Pancreas (tissue), 10 donors: ENCODE data around the gene ATXN1. TPM values are rescaled to one million over a fixed set of nuclear protein-coding genes. Genes with fewer than 3 reads are reported as not detected.

Experiments used
- ATAC-seq, 4 donors: fragments of 200-7000 bp; cut with Tn5 transposase; one replicate each; pipeline versions ENCODE4 v1.8.0 to v1.9.1; 2020; ENCODE audit warnings: mild to moderate bottlenecking in 4 of 4, moderate library complexity in 4 of 4
- DNase-seq, 6 donors: peaks; one replicate each; pipeline ENCODE4 v3.0.0-alpha.2; 2020
- FAIRE-seq: peaks from 2 replicates; lab custom pipeline; 2012; peaks lifted over from hg19 to GRCh38; lab: Jason Lieb, UNC
- H3K27ac ChIP-seq, 4 donors: fragments of 200-600 bp; sonication (generic); 1 replicate in 3 of 4; 2 replicates in 1 of 4; pipeline versions ENCODE4 v1.5.0 to v1.8.0; 2020
- H3K27me3 ChIP-seq, 4 donors: fragments of 200-600 bp; one replicate each; pipeline ENCODE4 v1.8.0; 2021
- H3K36me3 ChIP-seq, 3 donors: fragments of 200-600 bp; sonication (generic) in 1 of 3; one replicate each; pipeline versions ENCODE4 v1.5.0 to v1.8.0; 2020 to 2021
- H3K4me1 ChIP-seq, 3 donors: fragments of 200-600 bp; one replicate each; pipeline ENCODE4 v1.8.0; 2021
- H3K4me3 ChIP-seq, 4 donors: fragments of 200-600 bp; sonication (generic) in 2 of 4; one replicate each; pipeline versions ENCODE4 v1.5.0 to v1.8.0; 2020 to 2021
- H3K9me3 ChIP-seq, 4 donors: fragments of 200-600 bp; one replicate each; pipeline ENCODE4 v1.8.0; 2021
- CTCF ChIP-seq, 4 donors: fragments of 200-600 bp; sonication (generic) in 3 of 4; IDR thresholded peaks; one replicate each; pipeline versions ENCODE4 v1.5.0 to v1.8.0; 2021; ENCODE audit warnings: antibody characterized with exemption in 4 of 4
- WGBS, 2 donors: extraction: QIAGEN DNeasy Blood & Tissue Kit; methylation state at CpG; one replicate each; pipeline ENCODE4 v1.1.7; 2013; 5-methylcytosine and 5-hydroxymethylcytosine counted together
- intact Hi-C, 3 donors: fragments of 100-400 bp; cut with DNase I; formaldehyde crosslinking; loops; one replicate each; pipeline versions ENCODE4 v1.11.1 to v1.14.2; 2022
- polyA plus RNA-seq, 2 donors: library from polyadenylated mRNA; stranded (reverse); fragments of 200-250 nt; gene quantifications; one replicate each; pipeline ENCODE4 v1.2.3, GENCODE V29; 2013
- total RNA-seq, 6 donors: library from RNA; stranded (reverse); fragmentation: NEBNext Ultra II Directional in 4 of 6; extraction: Animal tissue kit (Norgen Biotek cat#: 25700) in 4 of 6; gene quantifications; one replicate each; pipeline versions ENCODE4 v1.2.1 to v1.2.4, GENCODE V29; 2021 to 2023
- donor health status: healthy with polysubstance abuse.
- donor health status: DM: no; HTN: no; CAD: no; lungs with moderate emphysema.
- donor health status: DM: no; HTN: no; CAD: no.
- donor health status: control.
- donor health status: control.
- donor health status: Bipolar disorder and iron deficiency.
- donor health status: DM: yes; HTN: yes; CAD: no.
- donor health status: DM: no; HTN: no; CAD: no.
- donor health status: DM: no; HTN: no; CAD: no.
- donor health status: DM: yes; HTN: yes; CAD: no.

Gene ATXN1
- total and polyA plus RNA-seq, 8 donors = 4.9 to 38.6 (median 20.5) TPM

DNA sequence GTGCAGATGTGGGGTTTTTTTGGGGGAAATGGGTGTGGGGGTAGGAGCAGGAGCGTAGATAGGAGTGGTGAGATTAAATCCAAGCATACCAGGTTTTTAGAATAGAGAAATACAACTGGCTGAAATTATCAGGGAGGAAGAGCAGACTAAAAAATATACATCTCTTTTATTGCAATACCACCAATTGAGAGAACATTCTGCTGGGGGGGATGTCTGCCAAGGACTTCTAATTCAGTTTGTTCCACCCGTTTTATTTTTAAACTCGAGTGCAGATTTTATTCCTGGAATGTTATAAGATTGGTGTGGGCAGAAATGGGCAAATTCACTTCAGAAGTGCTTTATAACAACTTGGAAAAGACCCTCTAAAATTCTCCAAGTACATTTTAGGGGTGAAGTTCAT lies 330.2 kb downstream of the ATXN1 start:
- TF ChIP-seq CTCF (IDR thresholded peaks at IDR 0.05) = no peak
- ATAC-seq (no peak), FAIRE-seq (no peak), DNase-seq (no peak)
- Histone ChIP-seq H3K9me3 (no peaks in the 10 kb centered on the region), H3K27ac (no peak overlapping the region), H3K36me3 (no peaks in the 10 kb centered on the region), H3K4me1 (peaks cover 0 to 8% (median 6%) of the 10 kb centered on the region in 3 donors), H3K27me3 (no peaks in the 10 kb centered on the region), H3K4me3 (no peak overlapping the region)
- intact Hi-C loops = no loop called here
- WGBS, 2 donors = 78 to 84% methylated on average over 3 of the region's 3 CpGs

GRCh38 chr6:16430391-16431089 lies 330.7 kb downstream of the ATXN1 start:
- no peak overlapping the region for H3K4me3 ChIP-seq
- H3K27me3 ChIP-seq = no peaks in the 10 kb centered on the region
- no peaks in the 10 kb centered on the region for H3K9me3 ChIP-seq
- H3K27ac ChIP-seq = no peak overlapping the region
- no peak for TF ChIP-seq CTCF (IDR thresholded peaks at IDR 0.05)
- intact Hi-C loops = no loop called here
- FAIRE-seq = no peak
- WGBS, 2 donors = 64% methylated on average over 9 of the region's 9 CpGs
- ATAC-seq = no peak
- no peak for DNase-seq
- H3K36me3 ChIP-seq = no peaks in the 10 kb centered on the region
- H3K4me1 ChIP-seq = peaks cover 0 to 8% (median 6%) of the 10 kb centered on the region in 3 donors

- Histone ChIP-seq H3K27me3 (no peaks in the 10 kb centered on the region), H3K9me3 (no peaks in the 10 kb centered on the region), H3K4me3 (no peak overlapping the region), H3K27ac (no peak overlapping the region), H3K4me1 (peaks cover 0 to 8% (median 6%) of the 10 kb centered on the region in 3 donors), H3K36me3 (no peaks in the 10 kb centered on the region)
- whole genome bisulfite sequencing, 2 donors = 98% methylated on average over 10 of the region's 10 CpGs
- intact Hi-C loops = no loop called here
- FAIRE-seq (no peak), ATAC-seq (no peak), DNase-seq (no peak)
- no peak for TF ChIP-seq CTCF (IDR thresholded peaks at IDR 0.05)
These were observed 331.6 kb downstream of the ATXN1 start for GRCh38 chr6:16429669-16430068.

DNA sequence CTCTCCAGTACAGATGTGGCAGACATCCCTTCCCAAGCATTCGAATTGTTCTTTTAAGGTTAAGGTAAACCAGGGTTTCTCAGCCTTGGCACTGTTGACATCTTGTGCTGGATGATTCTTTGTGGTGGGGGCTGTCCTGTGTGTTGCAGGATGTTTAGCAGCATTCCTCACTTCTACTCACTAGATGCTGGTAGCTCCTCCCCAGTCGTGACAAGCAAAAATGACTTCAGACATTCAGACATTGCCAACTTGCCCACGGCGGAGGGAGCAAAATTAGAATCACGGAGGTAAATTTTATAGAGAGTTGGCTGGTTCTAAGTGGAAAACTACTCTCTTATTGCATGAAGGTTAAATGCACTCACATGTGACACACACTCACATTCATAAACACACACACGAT lies 334.1 kb downstream of the ATXN1 start:
- no peaks in the 10 kb centered on the region for H3K27me3 ChIP-seq

More for the DNA sequence above, 334.1 kb downstream of the ATXN1 start:
- Histone ChIP-seq H3K4me3 (no peak overlapping the region), H3K27ac (no peak overlapping the region), H3K4me1 (peaks cover 0 to 3% (median under 1%) of the 10 kb centered on the region in 3 donors), H3K9me3 (no peaks in the 10 kb centered on the region), H3K36me3 (no peaks in the 10 kb centered on the region)
- 95 to 99% methylated on average over 6 of the region's 6 CpGs for WGBS, 2 donors
- no peak for TF ChIP-seq CTCF (IDR thresholded peaks at IDR 0.05)
- intact Hi-C loops = no loop called here
- FAIRE-seq (no peak), DNase-seq (no peak), ATAC-seq (no peak)
